DND-41 (cell line): ENCODE results near the gene LILRB3.

Experiments
- EZH2 ChIP-seq: IDR thresholded peaks from 3 replicates; pipeline ENCODE4 v1.6.1; 2012; ENCODE audit warnings: borderline replicate concordance, low read depth, mild to moderate bottlenecking, moderate library complexity, low read length, inconsistent platforms; ENCODE audit not compliant: severe bottlenecking
- TF ChIP-seq, protein P1 (sequence below): IDR thresholded peaks from 2 replicates; pipeline ENCODE4 v1.5.1; 2012; ENCODE audit warnings: borderline replicate concordance, low read length, moderate library complexity, mild to moderate bottlenecking; ENCODE audit not compliant: poor library complexity, severe bottlenecking; ENCODE audit errors: extremely low read depth

DNA sequence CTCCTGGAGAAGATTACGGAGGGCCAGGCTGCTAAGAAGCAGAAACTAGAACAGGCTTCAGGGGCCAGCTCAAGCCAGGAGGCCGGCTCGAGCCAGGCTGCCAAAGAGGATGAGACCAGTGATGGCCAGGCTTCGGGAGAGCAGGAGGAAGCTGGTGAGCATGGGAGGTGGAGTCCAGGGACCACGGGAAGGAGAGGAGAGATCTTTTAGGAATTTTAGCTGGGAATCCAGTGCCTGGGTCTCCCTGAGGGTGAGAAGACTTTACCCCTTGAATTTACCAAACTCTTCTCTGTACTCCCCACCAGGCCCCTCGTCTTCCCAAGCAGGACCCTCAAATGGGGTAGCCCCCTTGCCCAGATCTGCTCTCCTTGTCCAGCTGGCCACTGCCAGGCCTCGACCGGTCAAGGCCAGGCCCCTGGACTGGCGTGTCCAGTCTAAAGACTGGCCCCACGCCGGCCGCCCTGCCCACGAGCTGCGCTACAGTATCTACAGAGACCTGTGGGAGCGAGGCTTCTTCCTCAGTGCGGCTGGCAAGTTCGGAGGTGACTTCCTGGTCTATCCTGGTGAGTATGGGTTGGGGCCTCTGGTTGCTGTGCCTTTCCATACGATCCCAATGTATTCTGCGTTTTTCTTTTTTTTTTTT is 30.9 kb downstream of the LILRB3 start:
- TF ChIP-seq, protein P1, sequence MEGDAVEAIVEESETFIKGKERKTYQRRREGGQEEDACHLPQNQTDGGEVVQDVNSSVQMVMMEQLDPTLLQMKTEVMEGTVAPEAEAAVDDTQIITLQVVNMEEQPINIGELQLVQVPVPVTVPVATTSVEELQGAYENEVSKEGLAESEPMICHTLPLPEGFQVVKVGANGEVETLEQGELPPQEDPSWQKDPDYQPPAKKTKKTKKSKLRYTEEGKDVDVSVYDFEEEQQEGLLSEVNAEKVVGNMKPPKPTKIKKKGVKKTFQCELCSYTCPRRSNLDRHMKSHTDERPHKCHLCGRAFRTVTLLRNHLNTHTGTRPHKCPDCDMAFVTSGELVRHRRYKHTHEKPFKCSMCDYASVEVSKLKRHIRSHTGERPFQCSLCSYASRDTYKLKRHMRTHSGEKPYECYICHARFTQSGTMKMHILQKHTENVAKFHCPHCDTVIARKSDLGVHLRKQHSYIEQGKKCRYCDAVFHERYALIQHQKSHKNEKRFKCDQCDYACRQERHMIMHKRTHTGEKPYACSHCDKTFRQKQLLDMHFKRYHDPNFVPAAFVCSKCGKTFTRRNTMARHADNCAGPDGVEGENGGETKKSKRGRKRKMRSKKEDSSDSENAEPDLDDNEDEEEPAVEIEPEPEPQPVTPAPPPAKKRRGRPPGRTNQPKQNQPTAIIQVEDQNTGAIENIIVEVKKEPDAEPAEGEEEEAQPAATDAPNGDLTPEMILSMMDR = no peak
- TF ChIP-seq EZH2 = no peak
